ENCODE results near the gene HLA-F.

- TF ChIP-seq CTCF (IDR thresholded peaks at IDR 0.05; ENCODE audit: borderline replicate concordance, extremely low read depth, low read length, poor library complexity, severe bottlenecking) = no peak
- TF ChIP-seq EZH2 (IDR thresholded peaks at IDR 0.05; ENCODE audit: borderline replicate concordance, low read depth, low read length, severe bottlenecking) = no peak
Observed at GRCh38 chr6:29758761-29759160, 35.5 kb downstream of the HLA-F start.

Data from DND-41 (cell line).